SK-N-MC (cell line): ENCODE data around the gene GPS2.

ENCODE experiments used
- EZH2 ChIP-seq: fragments of 200-600 bp; sonication (generic); IDR thresholded peaks from one replicate; pipeline ENCODE4 v1.6.1; 2017; ENCODE audit warnings: antibody characterized with exemption
- FOXP2 ChIP-seq: optimal IDR thresholded peaks from 2 replicates; pipeline ENCODE3; 2011; ENCODE audit warnings: mild to moderate bottlenecking, moderate library complexity; ENCODE audit not compliant: insufficient read depth; ENCODE audit errors: extremely low read length, control extremely low read depth
- POLR2AphosphoS5 ChIP-seq: IDR thresholded peaks from 2 replicates; pipeline ENCODE4 v1.6.1; 2012; ENCODE audit warnings: mild to moderate bottlenecking, low read depth, low read length, borderline replicate concordance

- no peak for TF ChIP-seq EZH2
- TF ChIP-seq POLR2AphosphoS5, result no peak; the same call in 1 of the 2 replicates
- no peak for TF ChIP-seq FOXP2
Measured at GRCh38 chr17:7308625-7309433, 6.3 kb downstream of the GPS2 start.
